ENCODE results near the gene A4GNT. TPM values are rescaled to one million over a fixed set of nuclear protein-coding genes. Genes with fewer than 3 reads are reported as not detected.

Gene A4GNT
- total and polyA plus RNA-seq, 2 experiments from 2014 or later, result not detected

GRCh38 chr3:138139691-138140090 lies 7.5 kb upstream of the A4GNT start:
- H3K4me1 ChIP-seq (ENCODE audit: low read depth), result peaks cover 7% of the 10 kb centered on the region
- H3K27me3 ChIP-seq, result no peaks in the 10 kb centered on the region
- TF ChIP-seq, protein P1, sequence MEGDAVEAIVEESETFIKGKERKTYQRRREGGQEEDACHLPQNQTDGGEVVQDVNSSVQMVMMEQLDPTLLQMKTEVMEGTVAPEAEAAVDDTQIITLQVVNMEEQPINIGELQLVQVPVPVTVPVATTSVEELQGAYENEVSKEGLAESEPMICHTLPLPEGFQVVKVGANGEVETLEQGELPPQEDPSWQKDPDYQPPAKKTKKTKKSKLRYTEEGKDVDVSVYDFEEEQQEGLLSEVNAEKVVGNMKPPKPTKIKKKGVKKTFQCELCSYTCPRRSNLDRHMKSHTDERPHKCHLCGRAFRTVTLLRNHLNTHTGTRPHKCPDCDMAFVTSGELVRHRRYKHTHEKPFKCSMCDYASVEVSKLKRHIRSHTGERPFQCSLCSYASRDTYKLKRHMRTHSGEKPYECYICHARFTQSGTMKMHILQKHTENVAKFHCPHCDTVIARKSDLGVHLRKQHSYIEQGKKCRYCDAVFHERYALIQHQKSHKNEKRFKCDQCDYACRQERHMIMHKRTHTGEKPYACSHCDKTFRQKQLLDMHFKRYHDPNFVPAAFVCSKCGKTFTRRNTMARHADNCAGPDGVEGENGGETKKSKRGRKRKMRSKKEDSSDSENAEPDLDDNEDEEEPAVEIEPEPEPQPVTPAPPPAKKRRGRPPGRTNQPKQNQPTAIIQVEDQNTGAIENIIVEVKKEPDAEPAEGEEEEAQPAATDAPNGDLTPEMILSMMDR (IDR thresholded peaks at IDR 0.05; ENCODE audit: low read depth, low read length), result no peak
- DNase-seq (ENCODE audit: low read depth in 1 of 2, low spot score in 1 of 2), result no peak
- H3K27ac ChIP-seq, result no peak overlapping the region
- no peaks in the 10 kb centered on the region for H3K36me3 ChIP-seq
- H3K4me3 ChIP-seq, result no peak overlapping the region
- no peaks in the 10 kb centered on the region for H3K9me3 ChIP-seq (ENCODE audit: low read depth)

- no peak overlapping the region for H3K4me3 ChIP-seq
- H3K4me1 ChIP-seq (ENCODE audit: low read depth), result peaks cover 7% of the 10 kb centered on the region
- TF ChIP-seq, protein P1 (IDR thresholded peaks at IDR 0.05; ENCODE audit: low read depth, low read length), result no peak
Observed at GRCh38 chr3:138137861-138138260, 5.7 kb upstream of the A4GNT start.

DNA sequence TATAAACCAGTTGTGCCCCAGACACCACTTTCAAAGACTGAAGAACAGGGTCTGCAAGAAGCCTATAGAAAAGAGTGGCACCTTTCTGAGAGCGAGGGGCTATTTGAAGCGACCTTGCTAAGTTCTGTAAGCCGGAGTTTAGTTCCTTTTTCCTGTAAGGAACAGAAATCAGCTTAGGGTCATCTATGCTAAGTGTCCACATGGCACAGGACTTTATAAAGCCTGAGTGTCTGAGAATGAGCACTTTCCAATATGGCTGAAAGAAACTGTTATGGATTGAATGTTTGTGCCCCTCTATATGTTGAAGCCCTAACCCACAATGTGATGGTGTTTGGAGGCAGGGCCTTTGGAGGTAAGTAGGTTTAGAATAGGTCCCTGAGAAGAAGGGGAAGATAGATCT lies 4.0 kb upstream of the A4GNT start:
- Histone ChIP-seq H3K4me3 (no peak overlapping the region), H3K9me3 (ENCODE audit: low read depth) (no peaks in the 10 kb centered on the region), H3K27ac (no peak overlapping the region), H3K4me1 (ENCODE audit: low read depth) (peaks cover 7% of the 10 kb centered on the region), H3K27me3 (no peaks in the 10 kb centered on the region), H3K36me3 (no peaks in the 10 kb centered on the region)
- TF ChIP-seq, protein P1 (IDR thresholded peaks at IDR 0.05; ENCODE audit: low read depth, low read length), result no peak
- DNase-seq (ENCODE audit: low read depth in 1 of 2, low spot score in 1 of 2), result no peak

More at GRCh38 chr3:138137861-138138260, 5.7 kb upstream of the A4GNT start:
- Histone ChIP-seq H3K36me3 (no peaks in the 10 kb centered on the region), H3K27ac (no peak overlapping the region), H3K27me3 (no peaks in the 10 kb centered on the region), H3K9me3 (ENCODE audit: low read depth) (no peaks in the 10 kb centered on the region)
- DNase-seq (ENCODE audit: low read depth in 1 of 2, low spot score in 1 of 2), result no peak

- no peak overlapping the region for H3K27ac ChIP-seq
- TF ChIP-seq, protein P1 (IDR thresholded peaks at IDR 0.05; ENCODE audit: low read depth, low read length), result no peak
Observed at GRCh38 chr3:138135833-138136194, 3.6 kb upstream of the A4GNT start.

DNA sequence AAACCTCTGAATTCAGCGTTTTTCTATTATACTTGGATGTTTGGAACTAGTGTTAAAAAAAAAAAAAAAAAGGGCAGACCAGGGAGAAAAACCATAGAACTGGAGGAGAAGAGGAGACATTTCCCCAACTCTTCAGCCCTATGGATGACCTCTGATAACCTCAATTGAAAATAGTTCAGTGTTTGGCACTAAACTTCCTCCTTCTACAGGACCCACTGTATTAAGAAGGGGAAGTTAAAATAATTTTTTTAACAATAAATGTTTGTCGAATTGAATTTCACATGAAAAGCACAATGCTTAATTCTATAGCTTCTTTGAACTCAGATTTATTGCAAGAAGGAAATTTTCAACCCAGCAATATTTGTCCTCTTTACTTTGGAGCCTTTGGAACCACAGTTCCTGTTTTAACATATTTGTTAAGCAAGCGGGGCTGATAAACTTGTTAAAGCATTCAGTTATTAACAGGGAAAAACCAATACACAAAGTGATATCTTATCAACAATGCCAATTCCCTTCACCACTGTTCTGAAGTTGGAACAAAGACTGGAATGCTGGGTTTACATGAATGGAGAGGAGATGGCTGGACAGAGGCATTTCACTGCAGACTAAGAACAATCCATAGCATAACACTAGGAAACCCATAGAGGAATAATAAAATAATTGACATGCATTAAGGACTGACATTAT lies 3.1 kb upstream of the A4GNT start:
- Histone ChIP-seq H3K36me3 (no peaks in the 10 kb centered on the region), H3K9me3 (ENCODE audit: low read depth) (no peaks in the 10 kb centered on the region), H3K27ac (no peak overlapping the region), H3K27me3 (no peaks in the 10 kb centered on the region), H3K4me3 (no peak overlapping the region), H3K4me1 (ENCODE audit: low read depth) (peaks cover 7% of the 10 kb centered on the region)
- TF ChIP-seq, protein P1 (IDR thresholded peaks at IDR 0.05; ENCODE audit: low read depth, low read length), result no peak
- peak in 1 of 2 donors; percentile 24 for DNase-seq (ENCODE audit: low read depth in 1 of 2, low spot score in 1 of 2)

More at GRCh38 chr3:138135833-138136194, 3.6 kb upstream of the A4GNT start:
- Histone ChIP-seq H3K4me1 (ENCODE audit: low read depth) (peaks cover 7% of the 10 kb centered on the region), H3K36me3 (no peaks in the 10 kb centered on the region), H3K9me3 (ENCODE audit: low read depth) (no peaks in the 10 kb centered on the region), H3K4me3 (no peak overlapping the region), H3K27me3 (no peaks in the 10 kb centered on the region)
- DNase-seq (ENCODE audit: low read depth in 1 of 2, low spot score in 1 of 2), result no peak

Data from cardiac muscle cell (in vitro differentiated cells and primary cell).